ENCODE data around the gene ABLIM1.

GRCh38 chr10:114479307-114479706 is 178.8 kb downstream of the ABLIM1 start:
- TF ChIP-seq CTCF (IDR thresholded peaks at IDR 0.05) (no peak), POLR2A (IDR thresholded peaks at IDR 0.05) (no peak)

Measured in testis (tissue), 2 donors.